ENCODE results near the gene MYOZ3. TPM values are rescaled to one million over a fixed set of nuclear protein-coding genes. Genes with fewer than 3 reads are reported as not detected.

MYOZ3 gene
- total RNA-seq, 1 experiment from 2014 or later: not detected

GRCh38 chr5:150706776-150707390 lies 45.8 kb downstream of the MYOZ3 start:
- no peaks in the 10 kb centered on the region for H3K79me2 ChIP-seq (ENCODE audit: low read depth)
- H3K4me2 ChIP-seq: no peak overlapping the region
- no peaks in the 10 kb centered on the region for H3K27me3 ChIP-seq (ENCODE audit: insufficient read depth, low read depth)
- no TSS peak for BruUV-seq (replicated peaks)
- no peaks in the 10 kb centered on the region for H4K20me1 ChIP-seq (ENCODE audit: insufficient read depth)
- no peak for TF ChIP-seq EZH2 (IDR thresholded peaks at IDR 0.05; ENCODE audit: low read depth)
- no peak for TF ChIP-seq CTCF (conservative IDR thresholded peaks at IDR 0.05)
- no peak overlapping the region for H2AFZ ChIP-seq
- H3K9me2 ChIP-seq (ENCODE audit: insufficient read depth): no peaks in the 10 kb centered on the region
- H3K36me3 ChIP-seq (ENCODE audit: low read depth): no peaks in the 10 kb centered on the region
- H3K27ac ChIP-seq: no peak overlapping the region
- no peaks in the 10 kb centered on the region for H3K9me3 ChIP-seq (ENCODE audit: insufficient read depth, low read depth)
- CTCF ChIA-PET: no interaction called here
- 0 out of 2 replicates have a peak, but pooled peaks cover 4% of the 10 kb centered on the region for H3F3A ChIP-seq (ENCODE audit: insufficient read depth, low read depth)
- DNase-seq: no peak
- no peak overlapping the region for H3K4me3 ChIP-seq
- intact Hi-C loops (cut with micrococcal nuclease; ENCODE audit: unreplicated experiment): no loop called here
- H3K4me1 ChIP-seq (replicated peaks; ENCODE audit: insufficient read depth): peaks cover 4% of the 10 kb centered on the region; the same call in 1 of the 2 replicates
- POLR2A ChIA-PET (ENCODE audit: unreplicated experiment): interaction anchor here (0.6 to 0.9 kb wide), 2 partner anchors 13 to 57 kb away, joined by 4 to 5 read pairs; no protein-coding TSS in a partner anchor

DNA sequence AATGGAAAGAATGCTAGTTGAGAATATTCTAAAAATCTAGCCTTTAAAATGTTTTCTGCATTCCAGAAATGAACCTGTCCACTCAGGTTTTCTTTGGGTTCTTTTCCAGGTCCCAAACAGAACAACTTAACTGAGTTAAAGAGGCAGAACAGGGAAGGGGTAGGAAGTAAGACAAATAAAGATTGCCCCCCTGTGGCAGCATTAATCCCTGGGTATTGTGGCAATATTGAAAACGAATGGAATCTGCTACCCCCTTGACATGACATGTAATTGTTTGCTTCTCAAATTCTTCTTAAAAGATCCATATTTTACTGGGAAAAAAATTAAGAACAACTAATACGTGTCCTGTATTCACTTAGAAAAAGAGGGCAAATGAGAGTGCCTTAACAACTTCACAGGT lies 49.1 kb downstream of the MYOZ3 start:
- DNase-seq: no peak
- ChIA-PET POLR2A (ENCODE audit: unreplicated experiment) (no interaction called here), CTCF (no interaction called here)
- H3K9me3 ChIP-seq (ENCODE audit: insufficient read depth, low read depth): no peaks in the 10 kb centered on the region
- no peak overlapping the region for H3K27ac ChIP-seq
- H3K9me2 ChIP-seq (ENCODE audit: insufficient read depth): no peaks in the 10 kb centered on the region
- H3K4me2 ChIP-seq: no peak overlapping the region
- no TSS peak for BruUV-seq (replicated peaks)
- H3K36me3 ChIP-seq (ENCODE audit: low read depth): 0 out of 2 replicates have a peak, but pooled peaks cover 12% of the 10 kb centered on the region
- H3F3A ChIP-seq (ENCODE audit: insufficient read depth, low read depth): 0 out of 2 replicates have a peak, but pooled peaks cover 4% of the 10 kb centered on the region
- H3K4me3 ChIP-seq: no peak overlapping the region
- no peaks in the 10 kb centered on the region for H3K27me3 ChIP-seq (ENCODE audit: insufficient read depth, low read depth)
- intact Hi-C loops (cut with micrococcal nuclease; ENCODE audit: unreplicated experiment): loop anchor here (1.0 to 10.0 kb wide), 2 partner anchors 135 to 149 kb away; partner anchors contain the start of gene IRGM
- H3K4me1 ChIP-seq (replicated peaks; ENCODE audit: insufficient read depth): no peaks in the 10 kb centered on the region
- TF ChIP-seq EZH2 (IDR thresholded peaks at IDR 0.05; ENCODE audit: low read depth) (no peak), CTCF (conservative IDR thresholded peaks at IDR 0.05) (peak; percentile 51)
- H2AFZ ChIP-seq: no peak overlapping the region
- no peaks in the 10 kb centered on the region for H3K79me2 ChIP-seq (ENCODE audit: low read depth)
- no peaks in the 10 kb centered on the region for H4K20me1 ChIP-seq (ENCODE audit: insufficient read depth)

DNA sequence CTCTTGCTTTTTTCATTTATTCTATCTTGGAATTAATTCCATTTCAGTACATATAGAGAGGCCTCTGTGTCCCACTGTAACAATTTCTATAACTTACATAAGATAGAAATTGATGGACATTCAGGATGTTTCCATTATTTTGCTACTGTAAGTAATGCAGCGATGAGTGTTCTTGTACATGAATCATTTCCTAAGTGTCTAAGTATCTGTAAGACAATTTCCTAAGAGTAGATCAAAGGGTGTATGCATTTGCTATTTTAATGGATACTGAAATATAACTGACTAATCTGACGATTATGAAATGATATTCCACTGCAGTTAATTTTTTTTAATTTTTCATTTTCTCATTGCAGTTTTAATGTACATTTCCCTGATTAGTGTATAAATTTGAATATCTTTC lies 62.8 kb downstream of the MYOZ3 start:
- Histone ChIP-seq H3K27me3 (ENCODE audit: insufficient read depth, low read depth) (no peaks in the 10 kb centered on the region), H3K4me2 (no peak overlapping the region), H4K20me1 (ENCODE audit: insufficient read depth) (no peaks in the 10 kb centered on the region; the same call in 1 of the 2 replicates), H3K36me3 (ENCODE audit: low read depth) (peaks cover 40% of the 10 kb centered on the region), H3F3A (ENCODE audit: insufficient read depth, low read depth) (no peaks in the 10 kb centered on the region), H3K4me1 (replicated peaks; ENCODE audit: insufficient read depth) (no peaks in the 10 kb centered on the region), H3K79me2 (ENCODE audit: low read depth) (no peaks in the 10 kb centered on the region), H3K9me3 (ENCODE audit: insufficient read depth, low read depth) (no peaks in the 10 kb centered on the region), H3K4me3 (no peak overlapping the region), H2AFZ (no peak overlapping the region), H3K27ac (no peak overlapping the region), H3K9me2 (ENCODE audit: insufficient read depth) (no peaks in the 10 kb centered on the region)
- ChIA-PET CTCF (no interaction called here), POLR2A (ENCODE audit: unreplicated experiment) (no interaction called here)
- intact Hi-C loops (cut with micrococcal nuclease; ENCODE audit: unreplicated experiment): loop anchor here (10.0 kb wide), 1 partner anchor 441 kb away; no protein-coding TSS in a partner anchor
- BruUV-seq (replicated peaks): no TSS peak
- TF ChIP-seq CTCF (conservative IDR thresholded peaks at IDR 0.05) (no peak), EZH2 (IDR thresholded peaks at IDR 0.05; ENCODE audit: low read depth) (no peak)
- no peak for DNase-seq

Other genes starting within 250 kb of the MYOZ3 start
- gene CD74, start 248.3 kb upstream of the MYOZ3 start, total RNA-seq (2021): 41.1 and 52.0 TPM in 2 replicates
- 2,907 and 3,838 TPM in 2 replicates for gene RPS14, start 211.5 kb upstream of the MYOZ3 start, total RNA-seq (2021)
- 94.3 and 100.0 TPM in 2 replicates for gene NDST1, start 153.1 kb upstream of the MYOZ3 start, total RNA-seq (2021)
- gene SYNPO, start 20.6 kb upstream of the MYOZ3 start, total RNA-seq (2021): 1.8 and 2.0 TPM in 2 replicates
- gene RBM22, start 39.8 kb downstream of the MYOZ3 start, total RNA-seq (2021): 49.7 and 57.3 TPM in 2 replicates
- gene DCTN4, start 97.8 kb downstream of the MYOZ3 start, total RNA-seq (2021): 49.1 and 54.1 TPM in 2 replicates
- 11.5 and 12.1 TPM in 2 replicates for gene SMIM3, start 117.5 kb downstream of the MYOZ3 start, total RNA-seq (2021)
- gene IRGM, start 185.3 kb downstream of the MYOZ3 start, total RNA-seq (2021): not detected in 2 replicates
- gene ZNF300, start 243.7 kb downstream of the MYOZ3 start, total RNA-seq (2021): 3.7 and 4.1 TPM in 2 replicates